ENCODE results near the gene PHKB. TPM values are rescaled to one million over a fixed set of nuclear protein-coding genes. Genes with fewer than 3 reads are reported as not detected.

Gene PHKB
- total and polyA plus RNA-seq, 2 of the 8 experiments (the other 6 are each of a cell fraction or from before 2014, with no cell fraction given), result 18.6 to 38.3 TPM

DNA sequence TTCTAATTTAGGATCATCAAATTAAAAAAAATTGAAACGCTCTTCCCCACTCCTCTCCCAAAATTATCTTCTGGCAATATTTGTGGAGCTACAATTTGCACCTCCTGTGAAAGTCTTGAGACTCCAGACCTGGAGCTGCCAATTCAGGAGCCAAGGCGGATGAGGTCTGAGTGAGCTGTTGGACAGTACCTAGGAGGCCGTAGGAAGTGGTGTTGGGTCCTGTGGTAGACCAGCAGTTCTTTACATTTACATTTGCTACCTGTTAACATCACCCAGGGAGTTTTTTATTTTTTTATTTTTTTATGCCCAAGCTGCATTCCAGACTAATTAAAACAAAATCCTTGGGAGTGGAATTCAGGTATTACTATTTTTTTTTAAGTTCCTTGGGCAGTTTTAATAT is 271.0 kb downstream of the PHKB start:
- Histone ChIP-seq H3K4ac (replicated peaks; ENCODE audit: insufficient read length, low read depth, low read length) (no peak overlapping the region), H3K27me3 (replicated peaks in 1 of 4; ENCODE audit: control insufficient read depth in 3 of 4, extremely low read depth in 1 of 4, insufficient read depth in 3 of 4, low read length in 3 of 4) (no peaks in the 10 kb centered on the region), H3K23me2 (ENCODE audit: low read depth, low read length) (no peaks in the 10 kb centered on the region), H2BK12ac (ENCODE audit: low read depth, low read length) (no peak overlapping the region), H3K14ac (ENCODE audit: insufficient read length) (no peak overlapping the region), H2BK5ac (ENCODE audit: low read depth, low read length) (no peak overlapping the region), H2BK20ac (ENCODE audit: low read length) (no peak overlapping the region), H3K9ac (replicated peaks in 1 of 4; ENCODE audit: extremely low read depth in 1 of 4, low read depth in 3 of 4, low read length in 3 of 4) (no peak overlapping the region), H3K18ac (ENCODE audit: extremely low read depth, low read length) (no peak overlapping the region), H3K9me3 (ENCODE audit: insufficient read depth in 2 of 2, low read depth in 1 of 2, low read length in 1 of 2) (no peaks in the 10 kb centered on the region), H3K27ac (ENCODE audit: low read depth, low read length) (no peak overlapping the region), H3K4me1 (replicated peaks in 1 of 4; ENCODE audit: control insufficient read depth in 3 of 4, insufficient read depth in 4 of 4, low read length in 3 of 4) (peaks cover 0 to 15% (median 4%) of the 10 kb centered on the region in 4 experiments; a peak in 4 of 7 replicates), H3K23ac (ENCODE audit: insufficient read length) (no peak overlapping the region), H4K91ac (replicated peaks; ENCODE audit: insufficient read length, low read length) (no peak overlapping the region), H2BK120ac (replicated peaks; ENCODE audit: low read depth, low read length) (no peak overlapping the region), H4K8ac (ENCODE audit: extremely low read depth, insufficient read depth, low read length) (no peak overlapping the region), H4K5ac (ENCODE audit: insufficient read length, low read depth, low read length) (no peak overlapping the region), H2AFZ (ENCODE audit: low read length) (no peak overlapping the region), H3K36me3 (ENCODE audit: control insufficient read depth in 2 of 4, insufficient read depth in 4 of 4, low read length in 3 of 4) (no peaks in the 10 kb centered on the region), H3K79me1 (ENCODE audit: low read depth, low read length) (no peaks in the 10 kb centered on the region), H3K4me2 (ENCODE audit: insufficient read depth in 1 of 2, low read depth in 2 of 2, low read length in 2 of 2) (no peak overlapping the region), H3K4me3 (ENCODE audit: extremely low read depth in 1 of 4, insufficient read depth in 2 of 4, low read depth in 3 of 4, low read length in 4 of 4) (no peak overlapping the region), H4K20me1 (replicated peaks in 1 of 2; ENCODE audit: control insufficient read depth in 1 of 2, insufficient read depth in 2 of 2, low read length in 2 of 2) (no peaks in the 10 kb centered on the region), H3K56ac (replicated peaks; ENCODE audit: insufficient read length, low read depth, low read length) (no peak overlapping the region), H2AK5ac (ENCODE audit: low read depth, low read length) (no peak overlapping the region), H2BK15ac (ENCODE audit: low read length) (no peak overlapping the region), H3K79me2 (ENCODE audit: control insufficient read depth in 1 of 2, insufficient read depth in 2 of 2, low read length in 2 of 2) (no peaks in the 10 kb centered on the region)
- CTCF ChIA-PET (ENCODE audit: partially characterized antibody), result interaction anchor here (0.6 to 1.0 kb wide), 3 partner anchors 10 to 473 kb away, joined by 3 read pairs; no protein-coding TSS in a partner anchor
- POLR2A ChIA-PET (ENCODE audit: partially characterized antibody), result interaction anchor here (0.8 kb wide), 1 partner anchor 10 kb away, joined by 3 read pairs; no protein-coding TSS in a partner anchor
- FAIRE-seq (no peak), DNase-seq (ENCODE audit: low read depth in 1 of 2, low spot score in 2 of 2) (no peak)
- WGBS, 2 experiments (ENCODE audit: extremely low coverage in 1 of 2, insufficient coverage in 1 of 2, insufficient read length in 1 of 2, insufficient replicate concordance in 2 of 2, low coverage in 1 of 2, low lambda C conversion rate in 2 of 2, missing lambda C conversion rate in 1 of 2), result 85% methylated on average over 3 of the region's 3 CpGs; no CpG with 5 or more reads in 1 of the 2 experiments
- no peak for TF ChIP-seq SIRT6 (IDR thresholded peaks at IDR 0.05; ENCODE audit: low read length)
- TF ChIP-seq POU5F1 (IDR thresholded peaks at IDR 0.05; ENCODE audit: low read depth, low read length), result no peak
- TF ChIP-seq KDM4A (IDR thresholded peaks at IDR 0.05; ENCODE audit: low read depth, low read length, severe bottlenecking), result no peak
- no peak for TF ChIP-seq KDM5A (IDR thresholded peaks at IDR 0.05; ENCODE audit: low read length)
- TF ChIP-seq CEBPB (IDR thresholded peaks at IDR 0.05; ENCODE audit: low read depth, low read length), result no peak
- TF ChIP-seq RAD21 (IDR thresholded peaks at IDR 0.05 in 1 of 2, conservative IDR thresholded peaks at IDR 0.05 in 1 of 2; ENCODE audit: low read depth in 2 of 2, low read length in 2 of 2), result no peak

Measured in H1 (cell line).